Stomach (tissue), 9 donors: ENCODE data around the gene PDXDC1. TPM values are rescaled to one million over a fixed set of nuclear protein-coding genes. Genes with fewer than 3 reads are reported as not detected.
"Not testable (repeated sequence)": the region's sequence is repeated elsewhere in the genome, so short reads cannot be mapped to it uniquely, and the experiment has no call there.

ENCODE experiments used
- DNase-seq, 2 donors: peaks; one replicate each; pipeline versions ENCODE4 v3.0.0 to v3.0.0-alpha.2; 2013 to 2019
- H3K27ac ChIP-seq, 5 donors: fragments of 200-600 bp in 4 of 5; sonication (generic) in 4 of 5; one replicate each; pipeline ENCODE4 v1.5.1; 2013 to 2019; ENCODE audit warnings: mild to moderate bottlenecking in 1 of 5, moderate library complexity in 1 of 5
- H3K27me3 ChIP-seq, 3 donors: fragments of 200-600 bp; sonication (generic); one replicate each; pipeline ENCODE4 v1.5.1; 2017 to 2019; ENCODE audit warnings: mixed run types in 1 of 3
- H3K36me3 ChIP-seq, 4 donors: fragments of 200-600 bp; sonication (generic); 1 replicate in 3 of 4; 2 replicates in 1 of 4; pipeline ENCODE4 v1.5.1; 2016 to 2019
- H3K4me1 ChIP-seq, 4 donors: fragments of 200-600 bp; sonication (generic); one replicate each; pipeline ENCODE4 v1.5.1; 2016 to 2019
- H3K4me3 ChIP-seq, 4 donors: fragments of 200-600 bp; sonication (generic) in 3 of 4; one replicate each; pipeline ENCODE4 v1.5.1; 2016 to 2019; ENCODE audit warnings: mild to moderate bottlenecking in 1 of 4
- H3K9me3 ChIP-seq, 4 donors: fragments of 200-600 bp; sonication (generic); one replicate each; pipeline ENCODE4 v1.5.1; 2016 to 2019
- WGBS, 5 donors: extraction: QIAGEN DNeasy Blood & Tissue Kit in 3 of 5; methylation state at CpG; one replicate each; pipeline versions ENCODE4 v1.1.5 to v1.1.7; 2013 to 2018; 5-methylcytosine and 5-hydroxymethylcytosine counted together
- intact Hi-C: fragments of 100-400 bp; cut with DNase I; formaldehyde crosslinking; loops from one replicate; pipeline ENCODE4 v1.15.1; 2023; ENCODE audit warnings: low total_unique reads
- polyA plus RNA-seq, 3 donors: library from polyadenylated mRNA; stranded (reverse); fragments of 200-250 nt; gene quantifications; one replicate each; pipeline ENCODE4 v1.2.3, GENCODE V29; 2013
- total RNA-seq, 5 donors: library from RNA; depleted of rRNA; stranded (reverse); fragments of >200 nt; gene quantifications; one replicate each; pipeline versions ENCODE4 v1.1.0 to v1.2.3, GENCODE V29; 2014 to 2016
- donor health status: healthy with polysubstance abuse.
- donor health status: Bipolar disorder and iron deficiency.
- donor health status: healthy.

The PDXDC1 gene
- total and polyA plus RNA-seq, 8 donors = 35.1 to 126 (median 84.0) TPM

DNA sequence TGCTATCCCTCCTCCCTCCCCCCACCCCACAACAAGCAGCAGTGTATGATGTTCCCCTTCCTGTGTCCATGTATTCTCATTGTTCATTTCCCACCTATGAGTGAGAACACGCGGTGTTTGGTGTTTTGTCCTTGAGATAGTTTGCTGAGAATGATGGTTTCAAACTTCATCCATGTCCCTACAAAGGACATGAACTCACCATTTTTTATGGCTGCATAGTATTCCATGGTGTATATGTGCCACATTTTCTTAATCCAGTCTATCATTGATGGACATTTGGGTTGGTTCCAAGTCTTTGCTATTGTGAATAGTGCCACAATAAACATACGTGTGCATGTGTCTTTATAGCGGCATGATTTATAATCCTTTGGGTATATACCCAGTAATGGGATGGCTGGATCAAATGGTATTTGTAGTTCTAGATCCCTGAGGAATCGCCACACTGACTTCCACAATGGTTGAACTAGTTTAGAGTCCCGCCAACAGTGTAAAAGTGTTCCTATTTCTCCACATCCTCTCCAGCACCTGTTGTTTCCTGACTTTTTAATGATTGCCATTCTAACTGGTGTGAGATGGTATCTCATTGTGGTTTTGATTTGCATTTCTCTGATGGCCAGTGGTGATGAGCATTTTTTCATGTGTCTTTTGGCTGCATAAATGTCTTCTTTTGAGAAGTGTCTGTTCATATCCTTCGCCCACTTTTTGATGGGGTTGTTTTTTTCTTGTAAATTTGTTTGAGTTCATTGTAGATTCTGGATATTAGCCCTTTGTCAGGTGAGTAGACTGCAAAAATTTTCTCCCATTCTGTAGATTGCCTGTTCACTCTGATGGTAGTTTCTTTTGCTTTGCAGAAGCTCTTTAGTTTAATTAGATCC is 18.7 kb downstream of the PDXDC1 start:
- H3K36me3 ChIP-seq = peaks cover 10 to 20% (median 14%) of the 10 kb centered on the region in 4 donors
- H3K4me1 ChIP-seq = peaks cover 0 to 22% (median 10%) of the 10 kb centered on the region in 4 donors
- DNase-seq, intact Hi-C loops, H3K27me3 ChIP-seq, H3K4me3 ChIP-seq, H3K27ac ChIP-seq, H3K9me3 ChIP-seq: not testable (repeated sequence)
- 84 to 96% (median 90%) methylated on average over 6 to 7 of the region's 7 CpGs for WGBS, 5 donors

GRCh38 chr16:14996702-14997101 is 21.9 kb downstream of the PDXDC1 start:
- H3K36me3 ChIP-seq = peaks cover 13 to 34% (median 29%) of the 10 kb centered on the region in 4 donors
- DNase-seq, H3K4me3 ChIP-seq, H3K9me3 ChIP-seq, H3K27ac ChIP-seq, H3K27me3 ChIP-seq, intact Hi-C loops: not testable (repeated sequence)
- peaks cover 0 to 26% (median 10%) of the 10 kb centered on the region in 4 donors for H3K4me1 ChIP-seq
- WGBS, 5 donors = 71 to 79% (median 75%) methylated on average over 6 of the region's 6 CpGs

GRCh38 chr16:14998300-14998699 is 23.5 kb downstream of the PDXDC1 start:
- 91 to 97% (median 94%) methylated on average over 7 of the region's 7 CpGs for WGBS, 5 donors
- Histone ChIP-seq H3K4me1 (peaks cover 0 to 26% (median 10%) of the 10 kb centered on the region in 4 donors), H3K36me3 (peaks cover 13 to 40% (median 35%) of the 10 kb centered on the region in 4 donors)
- intact Hi-C loops, DNase-seq, H3K27ac ChIP-seq, H3K4me3 ChIP-seq, H3K27me3 ChIP-seq, H3K9me3 ChIP-seq: not testable (repeated sequence)

- H3K36me3 ChIP-seq = peaks cover 24 to 55% (median 48%) of the 10 kb centered on the region in 4 donors
- intact Hi-C loops, DNase-seq, H3K9me3 ChIP-seq, H3K27me3 ChIP-seq, H3K4me3 ChIP-seq: not testable (repeated sequence)
- peak overlapping the region in 1 of 5 donors; percentile 46 for H3K27ac ChIP-seq
- WGBS, 5 donors = 43 to 65% (median 55%) methylated on average over 3 of the region's 3 CpGs
- H3K4me1 ChIP-seq = peaks cover 0 to 26% (median 10%) of the 10 kb centered on the region in 4 donors
These were observed 25.0 kb downstream of the PDXDC1 start for GRCh38 chr16:14999845-15000244.

DNA sequence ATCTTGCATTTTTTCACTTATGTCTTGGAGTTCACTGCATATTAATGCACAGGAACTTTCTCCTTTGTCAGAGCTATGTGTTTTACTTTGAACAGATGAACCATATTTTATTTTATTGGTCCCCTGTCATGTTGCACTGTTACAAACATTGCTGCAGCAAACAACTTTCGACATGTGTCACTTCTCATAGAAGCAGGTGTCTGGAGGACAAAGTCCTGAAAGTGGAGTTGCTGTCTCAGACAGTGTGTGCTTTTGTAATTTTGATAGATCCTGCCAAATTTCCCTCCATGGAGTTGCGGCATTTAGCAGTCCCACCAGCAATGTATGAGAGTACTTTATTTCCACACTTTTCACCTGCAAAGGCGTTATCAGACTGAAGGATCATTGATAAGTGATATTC is 27.6 kb downstream of the PDXDC1 start:
- intact Hi-C loops, H3K27ac ChIP-seq: not testable (repeated sequence)
- peaks cover 26 to 80% (median 68%) of the 10 kb centered on the region in 4 donors for H3K36me3 ChIP-seq

GRCh38 chr16:15005357-15006132 is 30.7 kb downstream of the PDXDC1 start:
- H3K27ac ChIP-seq, H3K9me3 ChIP-seq, H3K4me3 ChIP-seq, H3K4me1 ChIP-seq, H3K27me3 ChIP-seq, DNase-seq, intact Hi-C loops: not testable (repeated sequence)
- 68 to 86% (median 81%) methylated on average over 4 to 5 of the region's 5 CpGs for WGBS, 5 donors
- H3K36me3 ChIP-seq = peaks cover 21 to 85% (median 67%) of the 10 kb centered on the region in 4 donors

More for the DNA sequence above, 27.6 kb downstream of the PDXDC1 start:
- not testable (repeated sequence) for DNase-seq, H3K27me3 ChIP-seq, H3K4me1 ChIP-seq, H3K4me3 ChIP-seq, H3K9me3 ChIP-seq
- WGBS, 5 donors = 68 to 85% (median 75%) methylated on average over 1 of the region's 3 CpGs

DNA sequence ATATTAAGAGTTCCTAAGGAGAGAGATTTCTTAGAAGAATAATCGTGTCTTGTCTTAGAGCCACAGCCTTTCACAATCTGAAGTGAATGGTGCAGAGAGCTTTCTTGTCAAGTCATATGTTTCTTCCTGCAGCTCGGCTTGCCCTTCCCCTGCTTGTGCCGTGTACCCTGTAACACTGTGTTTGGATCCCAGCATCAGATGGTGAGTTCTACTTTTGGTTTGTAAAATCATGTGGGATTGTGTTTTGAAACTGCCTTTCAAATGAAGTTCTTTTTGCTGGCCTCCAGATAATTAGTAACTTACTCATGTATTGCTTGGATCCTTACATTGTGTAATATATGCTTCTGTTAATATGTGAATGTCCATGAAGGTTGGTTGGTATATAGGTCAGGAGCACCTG is 33.8 kb downstream of the PDXDC1 start:
- intact Hi-C loops, H3K9me3 ChIP-seq, DNase-seq, H3K4me1 ChIP-seq, H3K27ac ChIP-seq, H3K27me3 ChIP-seq, H3K4me3 ChIP-seq: not testable (repeated sequence)
- 81 to 92% (median 86%) methylated on average over 3 of the region's 3 CpGs for WGBS, 5 donors
- peaks cover 26 to 88% (median 70%) of the 10 kb centered on the region in 4 donors for H3K36me3 ChIP-seq

GRCh38 chr16:15012941-15013340 is 38.1 kb downstream of the PDXDC1 start:
- H3K9me3 ChIP-seq, H3K27me3 ChIP-seq, intact Hi-C loops, H3K27ac ChIP-seq, H3K4me3 ChIP-seq, DNase-seq: not testable (repeated sequence)
- Histone ChIP-seq H3K4me1 (peaks cover 8 to 35% (median 17%) of the 10 kb centered on the region in 4 donors), H3K36me3 (peaks cover 23 to 76% (median 57%) of the 10 kb centered on the region in 4 donors)
- 94 to 98% (median 97%) methylated on average over 10 of the region's 10 CpGs for WGBS, 5 donors

- H3K9me3 ChIP-seq, DNase-seq, intact Hi-C loops, H3K27me3 ChIP-seq, H3K4me3 ChIP-seq: not testable (repeated sequence)
- WGBS, 5 donors = 90 to 100% (median 98%) methylated on average over 3 of the region's 3 CpGs
- Histone ChIP-seq H3K27ac (peak overlapping the region in 1 of 5 donors; percentile 33), H3K36me3 (peaks cover 32 to 80% (median 61%) of the 10 kb centered on the region in 4 donors), H3K4me1 (peaks cover 8 to 35% (median 17%) of the 10 kb centered on the region in 4 donors)
These were observed 40.8 kb downstream of the PDXDC1 start for GRCh38 chr16:15015671-15016070.

GRCh38 chr16:15016354-15016753 is 41.5 kb downstream of the PDXDC1 start:
- 59 to 80% (median 70%) methylated on average over 4 of the region's 4 CpGs for WGBS, 5 donors
- H3K4me3 ChIP-seq, DNase-seq, H3K27me3 ChIP-seq, intact Hi-C loops, H3K9me3 ChIP-seq: not testable (repeated sequence)
- peak overlapping the region in 4 of 5 donors; percentile 33 to 57 (median 40) for H3K27ac ChIP-seq
- H3K36me3 ChIP-seq = peaks cover 35 to 80% (median 61%) of the 10 kb centered on the region in 4 donors
- H3K4me1 ChIP-seq = peaks cover 8 to 35% (median 17%) of the 10 kb centered on the region in 4 donors
